GM12878 (cell line): Measurements from ENCODE around the gene MUC5AC. TPM values are rescaled to one million over a fixed set of nuclear protein-coding genes. Genes with fewer than 3 reads are reported as not detected.

Experiments
- ATAC-seq: fragments of 200-7000 bp; cut with Tn5 transposase; 3 replicates; pipeline ENCODE4 v1.9.1; 2020; ENCODE audit warnings: mild to moderate bottlenecking, moderate library complexity
- BruUV-seq: library from RNA; stranded (reverse); fragments of 400-500 nt; replicated peaks from 2 replicates; lab custom pipeline; 2021; lab: Mats Ljungman, UMichigan
- CTCF ChIA-PET: fragments of 300-600 bp; sonication (Branson Sonifier 250); formaldehyde crosslinking; extraction: SDS; loops from one replicate; lab custom pipeline; 2021; ENCODE audit warnings: inconsistent platforms; lab: Yijun Ruan, JAX
- POLR2A ChIA-PET: fragments of 350-600 bp; formaldehyde crosslinking; extraction: SDS; loops from one replicate; lab custom pipeline; 2021; ENCODE audit warnings: inconsistent platforms; lab: Charles Lee
- RAD21 ChIA-PET: fragments of 300-600 bp; sonication (Branson Sonifier 250); formaldehyde crosslinking; loops from one replicate; lab custom pipeline; 2023; ENCODE audit warnings: antibody characterized with exemption; ENCODE audit not compliant: unreplicated experiment; lab: Charles Lee
- SMC1A ChIA-PET: fragments of 300-600 bp; sonication (Branson Sonifier 250); formaldehyde crosslinking; loops from one replicate; lab custom pipeline; 2023; ENCODE audit not compliant: unreplicated experiment, uncharacterized antibody; lab: Charles Lee
- DNase-seq: peaks from one replicate; pipeline ENCODE4 v3.0.0-alpha.2; 2011; ENCODE audit warnings: low read depth, low spot score
- FAIRE-seq: peaks from 3 replicates; lab custom pipeline; 2011; peaks lifted over from hg19 to GRCh38; lab: Jason Lieb, UNC
- H2AFZ ChIP-seq: 2 replicates; pipeline ENCODE4 v1.6.0; 2011; ENCODE audit warnings: low read depth, low read length, control low read depth; ENCODE audit not compliant: control insufficient read depth
- H3K27ac ChIP-seq: 2 replicates; pipeline ENCODE4 v1.5.1; 2011; ENCODE audit warnings: control low read depth; ENCODE audit not compliant: control insufficient read depth, insufficient read depth
- H3K27me3 ChIP-seq, 2 experiments: replicated peaks in 1 of 2; 2 replicates each; pipeline versions ENCODE4 v1.6.0 to v1.6.1; 2011; ENCODE audit warnings: low read length in 1 of 2; ENCODE audit not compliant: control insufficient read depth in 2 of 2, insufficient read depth in 2 of 2
- H3K36me3 ChIP-seq, 2 experiments: 2 replicates each; pipeline ENCODE4 v1.5.1; 2011; ENCODE audit warnings: low read length in 1 of 2; ENCODE audit not compliant: control insufficient read depth in 2 of 2, insufficient read depth in 2 of 2
- H3K4me1 ChIP-seq: 2 replicates; pipeline ENCODE4 v1.6.1; 2011; ENCODE audit warnings: mild to moderate bottlenecking, low read length, moderate library complexity, mixed read lengths; ENCODE audit not compliant: control insufficient read depth, insufficient read depth
- H3K4me2 ChIP-seq: 2 replicates; pipeline ENCODE4 v1.6.0; 2011; ENCODE audit warnings: control low read depth; ENCODE audit not compliant: control insufficient read depth, insufficient read depth
- H3K4me3 ChIP-seq: fragments of 200-600 bp; sonication (generic); 2 replicates; pipeline ENCODE4 v1.5.1; 2016
- H3K79me2 ChIP-seq: 2 replicates; pipeline ENCODE4 v1.6.0; 2011; ENCODE audit warnings: low read length; ENCODE audit not compliant: control insufficient read depth, insufficient read depth
- H3K9ac ChIP-seq: 2 replicates; pipeline ENCODE4 v1.8.0; 2011; ENCODE audit warnings: low read length, control low read depth, mixed read lengths; ENCODE audit not compliant: control insufficient read depth, insufficient read depth
- H3K9me3 ChIP-seq: replicated peaks from 3 replicates; pipeline ENCODE4 v1.5.1; 2011; ENCODE audit warnings: mild to moderate bottlenecking, low read length; ENCODE audit not compliant: control insufficient read depth, insufficient read depth
- H4K20me1 ChIP-seq: 2 replicates; pipeline ENCODE4 v1.6.0; 2011; ENCODE audit not compliant: control insufficient read depth, insufficient read depth
- DPF2 ChIP-seq: fragments of 450-650 bp; IDR thresholded peaks from 2 replicates; pipeline ENCODE4 v1.6.1; 2017; ENCODE audit warnings: mild to moderate bottlenecking
- HDAC6 ChIP-seq: fragments of 200-600 bp; sonication (generic); IDR thresholded peaks from one replicate; pipeline ENCODE4 v1.8.0; 2017; ENCODE audit warnings: antibody characterized with exemption; ENCODE audit not compliant: unreplicated experiment
- MYB ChIP-seq: fragments of 150-350 bp; IDR thresholded peaks from 2 replicates; pipeline ENCODE4 v1.6.1; 2014; ENCODE audit warnings: mild to moderate bottlenecking, low read depth, low read length, borderline replicate concordance
- NFYB ChIP-seq: IDR thresholded peaks from 2 replicates; pipeline ENCODE4 v1.6.1; 2011; ENCODE audit warnings: low read depth, mild to moderate bottlenecking, low read length, improper control_type of control experiment, moderate library complexity; ENCODE audit not compliant: insufficient read depth
- POU2F2 ChIP-seq: IDR thresholded peaks from 3 replicates; pipeline ENCODE4 v1.6.1; 2011; ENCODE audit warnings: low read depth, mild to moderate bottlenecking, low read length, borderline replicate concordance
- PRDM15 ChIP-seq: fragments of 450-650 bp; formaldehyde crosslinking; IDR thresholded peaks from 2 replicates; pipeline ENCODE4 v1.4.0; 2020; ENCODE audit warnings: mild to moderate bottlenecking, moderate library complexity
- SIN3A ChIP-seq: IDR thresholded peaks from 2 replicates; pipeline ENCODE4 v1.6.1; 2012; ENCODE audit warnings: low read depth, low read length, improper control_type of control experiment
- WGBS: methylation state at CpG from one replicate; pipeline ENCODE4 v1.1.6; 2016; ENCODE audit warnings: low lambda C conversion rate; ENCODE audit not compliant: insufficient replicate concordance, insufficient coverage; ENCODE audit errors: missing lambda C conversion rate; 5-methylcytosine and 5-hydroxymethylcytosine counted together
- in situ Hi-C: fragments of 300-500 bp; cut with MboI; formaldehyde crosslinking; loops from 9 replicates; pipeline ENCODE4 v1.14.3; 2018; ENCODE audit warnings: mixed read lengths
- intact Hi-C: fragments of 100-400 bp; cut with micrococcal nuclease; formaldehyde crosslinking; loops from one replicate; pipeline ENCODE4 v1.14.2; 2022; ENCODE audit not compliant: unreplicated experiment
- polyA plus RNA-seq, 11 experiments: library from polyadenylated mRNA; depleted of rRNA in 4 of 11; unstranded in 6 of 11; stranded (reverse) in 5 of 11; fragments of >200 nt; fragmentation: Nextera tagmentation in 4 of 11; fragmentation: Illumina TruSeq in 1 of 11; extraction: Ambion mirVana in 4 of 11; extraction: Trizol in 1 of 11; gene quantifications; 1 replicate in 1 of 11; 2 replicates in 10 of 11; pipeline versions ENCODE4 v1.2.1 to v1.2.3, GENCODE V29; 2011 to 2016; ENCODE audit warnings: inconsistent platforms in 2 of 11, missing spikeins in 2 of 11, low read depth in 1 of 11
- total RNA-seq, 4 experiments: library from RNA; depleted of rRNA in 3 of 4; stranded (reverse); fragments of >200 nt in 3 of 4; fragmentation: Illumina TruSeq in 1 of 4; extraction: Trizol in 1 of 4; gene quantifications; 2 replicates each; pipeline versions ENCODE4 v1.2.1 to v1.2.3, GENCODE V29; 2013 to 2021
- TF ChIP-seq, protein P1 (sequence below): fragments of 450-650 bp; IDR thresholded peaks from 2 replicates; pipeline ENCODE4 v1.6.1; 2017; ENCODE audit warnings: borderline replicate concordance

The MUC5AC gene
- total and polyA plus RNA-seq, 10 of the 15 experiments (the other 5 are each of a cell fraction or from before 2014, with no cell fraction given): under 0.01 to 0.01 TPM; not detected in 8

DNA sequence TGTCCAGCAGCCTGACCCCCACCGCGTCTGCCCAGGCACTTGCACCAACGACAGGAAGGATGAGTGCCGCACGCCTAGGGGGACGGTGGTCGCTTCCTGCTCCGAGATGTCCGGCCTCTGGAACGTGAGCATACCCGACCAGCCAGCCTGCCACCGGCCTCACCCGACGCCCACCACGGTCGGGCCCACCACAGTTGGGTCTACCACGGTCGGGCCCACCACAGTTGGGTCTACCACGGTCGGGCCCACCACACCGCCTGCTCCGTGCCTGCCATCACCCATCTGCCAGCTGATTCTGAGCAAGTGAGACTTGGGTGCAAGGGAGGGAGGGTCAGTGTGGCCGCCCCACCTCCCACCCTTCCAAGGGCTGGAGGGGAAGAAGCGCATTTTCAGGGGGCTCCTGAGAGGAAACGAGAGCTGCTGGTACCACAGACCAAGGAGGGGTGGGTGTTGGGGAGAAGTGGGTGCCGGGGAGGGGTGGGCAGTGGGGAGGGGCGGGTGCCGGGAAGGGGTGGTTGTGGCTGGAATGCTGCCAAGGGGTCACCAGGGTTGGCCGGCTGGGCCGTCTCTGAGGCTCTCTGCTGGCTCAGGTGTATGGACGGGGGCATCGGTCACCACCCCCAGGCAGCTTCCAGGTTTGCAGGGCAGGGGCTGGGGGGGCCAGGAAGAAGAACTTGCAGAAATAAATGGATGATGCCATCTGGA, 37.4 kb downstream of the MUC5AC start:
- ChIA-PET CTCF (no interaction called here), RAD21 (no interaction called here), POLR2A (no interaction called here), SMC1A (no interaction called here)
- TF ChIP-seq SIN3A: no peak
- H3K36me3 ChIP-seq: no peaks in the 10 kb centered on the region
- H3K9ac ChIP-seq: no peak overlapping the region
- WGBS: 74% methylated on average over 28 of the region's 32 CpGs
- H4K20me1 ChIP-seq: no peaks in the 10 kb centered on the region
- no peak overlapping the region for H3K27ac ChIP-seq
- in situ Hi-C loops: no loop called here
- H3K4me3 ChIP-seq: no peak overlapping the region
- H3K9me3 ChIP-seq: no peaks in the 10 kb centered on the region; the same call in 1 of the 3 replicates
- no TSS peak for BruUV-seq
- H2AFZ ChIP-seq: no peak overlapping the region
- FAIRE-seq (no peak), DNase-seq (no peak), ATAC-seq (no peak)
- H3K4me2 ChIP-seq: no peak overlapping the region
- H3K4me1 ChIP-seq: no peaks in the 10 kb centered on the region
- intact Hi-C loops: no loop called here
- H3K27me3 ChIP-seq: no peaks in the 10 kb centered on the region
- H3K79me2 ChIP-seq: no peaks in the 10 kb centered on the region

GRCh38 chr11:1195682-1196515, 38.1 kb downstream of the MUC5AC start:
- DNase-seq (no peak), FAIRE-seq (no peak), ATAC-seq (no peak)
- H3K36me3 ChIP-seq: no peaks in the 10 kb centered on the region
- no peaks in the 10 kb centered on the region for H4K20me1 ChIP-seq
- in situ Hi-C loops (no loop called here), intact Hi-C loops (no loop called here)
- H2AFZ ChIP-seq: no peak overlapping the region
- no peaks in the 10 kb centered on the region; the same call in 1 of the 3 replicates for H3K9me3 ChIP-seq
- ChIA-PET RAD21 (no interaction called here), POLR2A (no interaction called here), SMC1A (no interaction called here), CTCF (no interaction called here)
- H3K9ac ChIP-seq: no peak overlapping the region
- no peaks in the 10 kb centered on the region for H3K79me2 ChIP-seq
- no peak overlapping the region for H3K4me3 ChIP-seq
- H3K4me1 ChIP-seq: no peaks in the 10 kb centered on the region
- WGBS: 78% methylated on average over 30 of the region's 41 CpGs
- no peak overlapping the region for H3K4me2 ChIP-seq
- no peak overlapping the region for H3K27ac ChIP-seq
- H3K27me3 ChIP-seq: no peaks in the 10 kb centered on the region
- no TSS peak for BruUV-seq
- TF ChIP-seq, protein P1, sequence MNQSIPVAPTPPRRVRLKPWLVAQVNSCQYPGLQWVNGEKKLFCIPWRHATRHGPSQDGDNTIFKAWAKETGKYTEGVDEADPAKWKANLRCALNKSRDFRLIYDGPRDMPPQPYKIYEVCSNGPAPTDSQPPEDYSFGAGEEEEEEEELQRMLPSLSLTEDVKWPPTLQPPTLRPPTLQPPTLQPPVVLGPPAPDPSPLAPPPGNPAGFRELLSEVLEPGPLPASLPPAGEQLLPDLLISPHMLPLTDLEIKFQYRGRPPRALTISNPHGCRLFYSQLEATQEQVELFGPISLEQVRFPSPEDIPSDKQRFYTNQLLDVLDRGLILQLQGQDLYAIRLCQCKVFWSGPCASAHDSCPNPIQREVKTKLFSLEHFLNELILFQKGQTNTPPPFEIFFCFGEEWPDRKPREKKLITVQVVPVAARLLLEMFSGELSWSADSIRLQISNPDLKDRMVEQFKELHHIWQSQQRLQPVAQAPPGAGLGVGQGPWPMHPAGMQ: no peak
- TF ChIP-seq MYB: no peak
- TF ChIP-seq POU2F2: no peak
- TF ChIP-seq HDAC6: no peak
- TF ChIP-seq DPF2: no peak
- no peak for TF ChIP-seq NFYB
- TF ChIP-seq PRDM15 (CRISPR knock-in tag): no peak
